Measurements from ENCODE around the gene TAL1.
A peak's percentile ranks its signal among the peaks of the same experiment; 100 is the strongest.

The TAL1 gene

GRCh38 chr1:47188791-47189785 is 42.9 kb downstream of the TAL1 start:
- DNase-seq (ENCODE audit: low read depth in 2 of 2), result no peak

DNA sequence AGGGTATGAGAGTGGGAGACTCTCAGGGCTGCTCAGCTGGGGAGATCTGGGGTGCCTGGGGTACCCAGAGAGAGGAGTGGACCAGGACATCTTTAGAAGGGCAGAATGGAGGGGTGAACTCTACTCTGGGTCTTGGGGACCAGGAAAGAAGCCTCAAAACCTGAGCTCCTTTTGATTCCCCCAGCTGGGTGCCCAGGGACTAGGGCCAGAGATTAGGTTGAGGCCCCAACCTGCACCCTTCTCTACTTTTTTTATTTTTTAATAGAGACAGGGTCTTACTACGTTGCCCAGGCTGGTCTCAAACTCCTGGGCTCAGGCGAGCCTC is 44.1 kb downstream of the TAL1 start:
- DNase-seq (ENCODE audit: low read depth in 2 of 2), result no peak

DNA sequence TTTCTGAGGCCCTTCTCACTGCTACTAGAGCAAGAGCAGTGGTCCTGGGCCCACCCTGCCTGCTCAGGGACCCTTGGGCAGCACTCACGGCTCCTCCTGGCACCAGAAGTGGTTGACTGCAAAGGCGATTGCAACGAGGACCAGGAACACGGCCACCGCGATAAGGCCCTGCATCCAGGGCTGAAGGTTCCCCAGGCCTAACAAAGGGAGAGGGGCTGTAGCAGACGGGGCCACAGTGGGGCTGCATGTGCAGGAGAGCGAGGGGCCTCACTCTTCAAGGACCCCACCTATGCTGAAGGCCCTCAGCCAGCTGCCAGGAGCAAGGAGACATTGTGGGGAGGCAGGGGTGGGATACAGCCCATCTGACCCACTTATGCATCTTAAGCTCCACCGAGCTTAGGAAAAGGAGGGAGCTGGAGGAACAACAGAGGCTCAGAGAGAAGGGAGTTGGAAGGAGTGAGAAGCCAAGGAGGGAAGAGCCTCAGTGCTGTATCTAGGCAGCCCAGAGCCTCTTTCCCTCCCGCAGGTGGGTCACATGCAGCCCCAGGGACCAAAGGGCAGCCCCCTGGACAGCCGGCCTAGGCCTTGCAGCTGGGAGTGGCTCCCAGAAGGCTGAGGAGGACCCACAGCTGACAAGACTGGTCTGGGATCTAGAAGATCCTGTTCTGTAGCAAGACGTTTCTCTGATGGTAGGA is 44.6 kb downstream of the TAL1 start:
- no peak for DNase-seq (ENCODE audit: low read depth in 2 of 2)

- DNase-seq (ENCODE audit: low read depth in 2 of 2), result no peak
These were observed 45.5 kb downstream of the TAL1 start for GRCh38 chr1:47186267-47187185.

DNA sequence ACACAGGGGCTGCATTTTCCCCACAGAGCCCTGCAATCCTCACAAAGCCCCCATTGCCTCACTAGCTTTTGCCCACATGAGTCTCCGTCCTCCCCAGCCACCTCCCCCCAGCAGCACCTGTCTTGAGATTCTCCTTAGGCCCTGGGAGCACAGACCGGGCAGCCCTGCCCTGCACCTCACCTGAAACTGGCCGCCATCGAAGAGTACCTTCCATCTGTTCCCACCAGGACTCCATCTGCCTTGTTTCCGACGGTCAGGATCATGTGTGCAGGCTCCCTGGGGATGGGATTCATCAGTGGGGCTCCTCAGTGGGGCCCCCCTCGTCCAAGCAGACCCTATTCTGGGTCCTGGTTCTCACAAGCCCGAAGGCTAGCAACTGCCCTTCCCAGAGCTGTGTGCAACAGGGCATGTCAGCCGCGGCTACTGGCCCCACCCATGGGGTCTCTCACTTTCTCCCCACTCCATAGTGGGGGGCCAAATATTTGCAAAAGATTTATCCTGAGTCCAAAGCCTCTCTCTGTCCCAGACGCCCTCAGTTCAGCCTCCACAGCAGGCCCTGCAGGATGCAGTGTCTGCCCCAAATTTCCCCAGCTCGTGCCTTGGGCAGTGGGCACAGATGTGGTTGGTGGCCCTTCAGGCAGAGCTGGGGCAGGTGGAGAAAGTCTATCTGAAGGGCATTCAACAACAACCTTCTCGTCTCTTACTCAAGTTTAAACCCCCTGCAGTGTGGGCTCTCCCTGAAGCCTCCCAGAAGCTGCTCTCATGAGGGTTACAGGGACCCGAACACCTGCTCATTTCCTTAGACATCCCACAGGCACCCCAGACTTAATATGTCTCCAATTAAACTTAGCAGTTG is 47.0 kb downstream of the TAL1 start:
- no peak for DNase-seq (ENCODE audit: low read depth in 2 of 2)

GRCh38 chr1:47184090-47184821 is 47.8 kb downstream of the TAL1 start:
- DNase-seq (ENCODE audit: low read depth in 2 of 2), result no peak

- DNase-seq (ENCODE audit: low read depth in 2 of 2), result no peak
These were observed 48.5 kb downstream of the TAL1 start for GRCh38 chr1:47183308-47184089.

DNA sequence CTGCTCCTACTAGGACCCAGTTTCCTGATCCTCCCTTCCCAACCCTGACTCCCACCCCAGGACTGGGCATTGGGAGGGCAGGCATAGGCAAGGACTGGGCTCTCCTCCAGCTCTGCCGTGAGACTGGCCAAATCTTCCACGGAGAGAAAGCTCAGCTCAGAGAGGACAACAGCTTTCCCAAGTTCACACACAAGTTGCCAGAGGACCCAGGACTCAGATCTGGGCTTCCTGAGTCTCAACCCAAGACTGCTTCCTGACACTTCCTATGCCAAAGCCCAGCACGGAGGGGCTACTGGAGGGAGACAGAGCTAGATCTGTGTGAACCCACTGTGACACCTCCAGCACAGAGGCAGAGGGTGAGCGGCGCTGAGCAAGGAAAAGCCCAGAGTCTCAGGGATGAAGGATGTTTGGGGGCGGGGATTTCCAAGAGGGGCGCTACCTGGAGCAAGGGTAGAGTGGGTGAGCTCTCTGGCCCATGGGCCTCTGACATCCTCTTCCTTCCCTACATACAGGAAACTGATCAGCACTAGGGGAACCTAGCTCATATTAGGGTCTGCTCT is 49.3 kb downstream of the TAL1 start:
- DNase-seq (ENCODE audit: low read depth in 2 of 2), result no peak

GRCh38 chr1:47181955-47182675 is 49.9 kb downstream of the TAL1 start:
- DNase-seq (ENCODE audit: low read depth in 2 of 2), result no peak

DNA sequence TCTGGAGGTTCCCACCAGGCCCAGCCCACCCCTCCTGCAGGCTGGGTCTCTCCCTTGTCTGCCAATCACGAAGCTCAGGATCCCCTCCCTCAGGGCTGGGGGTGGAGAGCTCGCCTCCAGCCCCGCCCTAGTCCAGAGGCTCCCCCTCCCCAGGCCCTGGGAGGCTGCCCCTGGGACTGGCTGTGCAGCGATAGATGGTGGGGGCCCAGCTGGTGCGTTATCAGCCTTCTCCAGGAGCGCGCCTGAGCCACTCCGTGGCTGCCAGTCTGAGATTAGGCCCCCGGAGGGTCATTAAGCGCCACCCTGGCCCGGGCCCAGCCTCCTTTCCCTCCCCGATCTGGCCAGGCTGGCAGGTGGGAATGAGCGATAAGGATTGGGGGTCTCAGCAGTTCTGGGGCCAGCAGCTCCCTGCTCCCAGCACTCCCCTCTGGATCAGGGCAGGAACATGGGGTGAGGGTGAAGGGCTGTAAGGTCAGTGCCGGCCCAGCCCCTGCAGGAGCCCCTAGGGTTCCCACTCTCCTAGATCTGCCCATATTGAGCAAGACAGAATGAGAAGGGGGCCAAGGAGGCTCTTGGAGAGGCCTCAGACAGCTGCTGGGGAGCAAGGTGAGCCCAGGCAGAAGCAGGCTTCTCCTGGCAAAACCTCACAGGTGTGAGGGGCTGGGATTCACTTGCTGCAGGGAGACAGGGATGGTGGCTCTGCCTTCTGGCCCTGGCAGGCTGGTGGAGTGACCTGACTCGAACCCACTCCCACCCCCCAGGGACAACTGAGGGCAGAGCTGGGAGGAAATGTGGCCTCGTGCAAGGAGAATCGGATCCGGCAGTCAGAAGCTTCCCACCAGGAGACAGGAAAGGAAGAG is 50.7 kb downstream of the TAL1 start:
- DNase-seq (ENCODE audit: low read depth in 2 of 2), result no peak

DNA sequence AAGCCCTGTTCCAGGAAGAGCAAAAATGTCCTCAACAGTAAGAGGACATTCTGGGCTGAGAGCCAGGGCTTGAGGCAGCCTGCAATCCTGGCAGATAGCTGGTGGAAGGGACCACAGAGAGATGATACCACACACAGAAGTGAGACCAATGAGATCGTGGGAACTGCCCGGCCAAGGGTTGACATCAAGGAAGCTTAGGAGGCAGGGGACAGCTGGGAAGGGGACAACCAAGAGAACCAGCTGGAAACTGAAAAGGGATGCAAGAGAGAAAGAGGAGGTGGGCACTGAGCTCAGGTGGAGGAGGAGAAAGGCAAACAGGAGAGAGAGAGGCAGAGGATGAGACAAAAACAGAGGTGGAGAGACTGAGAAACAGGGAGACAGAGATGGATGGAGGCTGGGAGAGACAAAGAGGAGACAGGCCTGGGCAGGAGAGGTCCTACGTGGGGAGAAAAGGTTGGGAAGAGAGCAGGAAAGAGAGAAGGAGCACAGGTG is 51.4 kb downstream of the TAL1 start:
- DNase-seq (ENCODE audit: low read depth in 2 of 2), result no peak

GRCh38 chr1:47179988-47180563 is 51.9 kb downstream of the TAL1 start:
- DNase-seq (ENCODE audit: low read depth in 2 of 2), result no peak

DNA sequence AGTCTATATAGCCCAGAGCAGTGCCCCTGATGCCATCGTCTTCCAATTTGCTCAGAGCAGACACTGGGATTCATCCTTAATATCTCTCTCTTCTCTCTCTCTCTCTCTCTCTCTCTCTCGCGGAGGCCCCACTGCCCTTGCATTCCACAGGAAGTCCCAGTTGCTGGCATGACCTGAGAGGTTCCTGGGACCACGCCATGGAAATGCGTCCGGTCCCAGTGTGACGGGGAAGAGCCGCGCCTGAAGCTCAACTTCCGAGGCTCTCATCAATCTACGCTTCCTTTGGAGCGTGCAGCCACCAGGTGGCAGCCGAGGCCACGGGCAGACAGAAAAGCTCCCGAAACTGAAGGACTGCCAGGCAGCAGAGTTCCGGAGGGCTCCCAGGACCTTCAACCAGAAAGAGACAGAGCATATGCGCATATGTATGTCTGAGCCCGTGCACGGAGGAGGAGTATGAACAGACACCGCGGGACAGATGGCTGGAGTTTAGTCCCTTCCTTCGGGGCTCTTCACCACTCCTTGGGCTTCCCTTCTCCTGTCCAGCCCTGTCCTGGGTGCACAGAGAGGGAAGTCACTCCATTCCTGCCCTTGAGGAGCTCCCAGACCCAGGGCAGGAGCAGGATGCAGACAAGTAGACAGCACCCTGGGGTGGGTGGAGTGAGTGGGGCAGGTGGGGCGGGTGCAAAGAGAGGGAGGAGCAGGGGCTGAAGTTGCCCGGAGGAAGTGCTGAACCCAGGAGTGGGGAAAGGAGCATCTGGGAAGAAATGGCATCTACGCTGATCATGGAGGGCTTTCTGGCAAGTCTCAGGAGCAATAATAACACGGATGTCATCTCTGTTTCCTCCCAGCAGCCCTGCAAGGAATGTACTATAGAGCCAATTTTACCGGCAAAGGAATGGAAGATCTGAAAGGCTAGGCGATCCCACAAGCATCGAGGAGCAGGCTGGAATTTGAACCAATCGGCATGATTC is 52.7 kb downstream of the TAL1 start:
- peak; percentile 62 to 83 for DNase-seq (ENCODE audit: low read depth in 2 of 2)

DNA sequence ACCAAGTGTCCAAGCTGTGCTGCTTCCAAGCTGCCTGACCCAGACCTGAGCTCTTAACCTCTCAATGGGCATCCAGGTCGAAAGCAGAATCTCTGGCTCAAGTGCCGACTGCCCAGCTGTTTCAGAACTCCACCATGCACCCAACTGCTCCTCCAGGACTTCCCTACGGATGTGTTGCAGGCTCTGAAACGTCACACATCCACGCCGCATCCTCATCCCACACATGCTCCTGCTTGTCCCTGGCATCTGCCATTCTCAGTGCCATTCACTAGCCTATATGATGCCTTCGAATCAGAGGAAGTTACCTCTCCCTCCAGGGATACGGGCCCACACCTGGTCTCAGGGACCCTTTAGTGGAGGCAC is 53.4 kb downstream of the TAL1 start:
- DNase-seq (ENCODE audit: low read depth in 2 of 2), result no peak

DNA sequence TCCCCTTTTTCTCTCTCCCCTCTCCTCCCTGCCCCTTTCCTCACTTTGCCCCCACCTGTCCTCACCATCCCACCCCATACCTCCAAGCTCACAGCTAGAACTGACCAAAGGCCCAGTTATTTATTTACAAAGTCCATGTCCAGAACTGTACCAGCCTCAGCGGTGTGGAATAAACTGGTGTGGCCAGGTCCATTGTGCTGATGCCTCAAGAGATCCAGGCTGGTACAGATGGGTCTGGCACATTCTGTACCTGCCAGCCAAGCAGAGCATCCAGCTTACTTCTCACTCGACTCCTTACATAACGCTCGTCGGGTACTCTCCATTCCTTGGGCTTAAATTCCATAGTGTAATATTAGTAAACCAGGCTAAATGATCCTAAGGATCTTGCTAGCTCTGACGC is 54.0 kb downstream of the TAL1 start:
- DNase-seq (ENCODE audit: low read depth in 2 of 2), result no peak
